ENCODE results near the gene NBPF12. TPM values are rescaled to one million over a fixed set of nuclear protein-coding genes. Genes with fewer than 3 reads are reported as not detected.
"Not testable (repeated sequence)": the region's sequence is repeated elsewhere in the genome, so short reads cannot be mapped to it uniquely, and the experiment has no call there.

Gene NBPF12
- total and polyA plus RNA-seq, 5 donors: 3.2 to 4.8 (median 4.4) TPM

DNA sequence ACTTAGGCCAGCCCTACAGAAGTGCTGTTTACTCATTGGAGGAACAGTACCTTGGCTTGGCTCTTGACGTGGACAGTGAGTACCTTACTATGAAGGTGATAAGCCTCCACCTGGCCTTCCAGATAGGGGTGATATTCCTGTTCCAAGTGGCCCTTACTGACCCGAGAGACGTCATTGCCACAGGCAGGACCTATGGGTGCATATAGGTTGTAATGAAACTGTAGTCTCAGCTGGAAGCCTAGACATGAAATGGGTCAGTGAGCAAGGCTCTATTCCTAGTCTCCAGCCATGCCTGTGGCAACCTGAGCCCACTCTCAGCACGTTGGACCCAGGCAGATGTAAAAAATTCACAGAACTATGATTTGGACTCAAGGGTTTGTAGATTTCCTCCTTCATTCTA is 48.3 kb downstream of the NBPF12 start:
- intact Hi-C loops (cut with DNase I); H3K9me3 ChIP-seq (ENCODE audit: control insufficient read depth, low read length); H3K27ac ChIP-seq (ENCODE audit: low read length); H3K4me3 ChIP-seq (ENCODE audit: low read length); ATAC-seq; H3K27me3 ChIP-seq (ENCODE audit: control insufficient read depth, insufficient read depth); DNase-seq; H3K4me1 ChIP-seq (ENCODE audit: control insufficient read depth, insufficient read depth, low read length): not testable (repeated sequence)
- 94% methylated on average over 2 of the region's 4 CpGs for WGBS

DNA sequence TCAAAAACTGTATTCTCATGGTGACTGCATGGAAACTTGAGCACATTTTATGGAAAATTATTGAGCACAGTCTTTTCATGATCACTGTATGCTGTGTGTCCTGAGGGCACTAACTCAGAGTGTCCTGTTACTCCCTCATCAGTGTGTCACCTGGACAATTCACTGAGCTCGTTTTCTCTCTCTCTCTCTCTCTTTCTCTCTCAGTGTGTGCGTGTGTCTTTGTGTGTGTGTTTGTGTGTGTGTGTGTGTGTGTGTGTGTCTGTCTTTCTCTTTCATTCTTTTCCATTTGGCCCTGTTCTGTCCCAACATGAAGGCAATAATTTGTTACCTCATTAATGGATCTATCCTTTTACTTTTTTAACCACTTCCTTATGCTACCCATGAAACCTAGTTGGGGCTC is 49.4 kb downstream of the NBPF12 start:
- WGBS: 78% methylated on average over 2 of the region's 2 CpGs
- H3K4me1 ChIP-seq (ENCODE audit: control insufficient read depth, insufficient read depth, low read length); H3K27ac ChIP-seq (ENCODE audit: low read length); ATAC-seq; DNase-seq; H3K4me3 ChIP-seq (ENCODE audit: low read length); H3K9me3 ChIP-seq (ENCODE audit: control insufficient read depth, low read length); H3K27me3 ChIP-seq (ENCODE audit: control insufficient read depth, insufficient read depth); intact Hi-C loops (cut with DNase I): not testable (repeated sequence)

DNA sequence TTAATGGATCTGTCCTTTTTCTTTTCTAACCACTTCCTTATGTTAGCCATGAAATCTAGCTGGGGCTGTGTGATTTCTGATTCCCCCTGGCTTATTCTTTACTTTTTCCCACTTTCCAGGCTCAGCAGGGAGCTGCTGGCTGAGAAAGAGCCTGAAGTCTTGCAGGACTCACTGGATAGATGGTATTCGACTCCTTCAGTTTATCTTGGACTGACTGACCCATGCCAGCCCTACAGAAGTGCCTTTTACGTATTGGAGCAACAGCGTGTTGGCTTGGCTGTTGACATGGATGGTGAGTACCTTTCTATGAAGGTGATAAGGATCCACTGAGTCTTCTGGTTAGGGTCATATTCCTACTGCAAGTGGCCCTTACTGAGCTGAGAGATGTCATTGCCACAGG is 51.3 kb downstream of the NBPF12 start:
- H3K9me3 ChIP-seq (ENCODE audit: control insufficient read depth, low read length); H3K4me1 ChIP-seq (ENCODE audit: control insufficient read depth, insufficient read depth, low read length); H3K27ac ChIP-seq (ENCODE audit: low read length); H3K27me3 ChIP-seq (ENCODE audit: control insufficient read depth, insufficient read depth); intact Hi-C loops (cut with DNase I); ATAC-seq; H3K4me3 ChIP-seq (ENCODE audit: low read length); DNase-seq: not testable (repeated sequence)
- WGBS: 85% methylated on average over 3 of the region's 3 CpGs

DNA sequence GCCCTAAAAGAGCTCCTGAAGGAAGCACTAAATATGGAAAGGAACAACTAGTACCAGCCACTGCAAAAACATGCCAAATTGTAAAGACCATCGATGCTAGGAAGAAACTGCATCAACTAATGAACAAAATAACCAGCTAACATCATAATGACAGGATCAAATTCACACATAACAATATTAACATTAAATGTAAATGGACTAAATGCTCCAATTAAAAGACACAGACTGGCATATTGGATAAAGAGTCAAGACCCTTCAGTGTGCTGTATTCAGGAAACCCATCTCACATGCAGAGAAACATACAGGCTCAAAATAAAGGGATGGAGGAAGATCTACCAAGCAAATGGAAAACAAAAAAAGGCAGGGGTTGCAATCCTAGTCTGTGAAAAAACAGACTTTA is 70.4 kb downstream of the NBPF12 start:
- H3K27me3 ChIP-seq (ENCODE audit: control insufficient read depth, insufficient read depth); intact Hi-C loops (cut with DNase I); H3K4me3 ChIP-seq (ENCODE audit: low read length); ATAC-seq; H3K4me1 ChIP-seq (ENCODE audit: control insufficient read depth, insufficient read depth, low read length); H3K27ac ChIP-seq (ENCODE audit: low read length); DNase-seq; H3K9me3 ChIP-seq (ENCODE audit: control insufficient read depth, low read length): not testable (repeated sequence)
- WGBS: no CpG with 5 or more reads among the region's 1 CpG

DNA sequence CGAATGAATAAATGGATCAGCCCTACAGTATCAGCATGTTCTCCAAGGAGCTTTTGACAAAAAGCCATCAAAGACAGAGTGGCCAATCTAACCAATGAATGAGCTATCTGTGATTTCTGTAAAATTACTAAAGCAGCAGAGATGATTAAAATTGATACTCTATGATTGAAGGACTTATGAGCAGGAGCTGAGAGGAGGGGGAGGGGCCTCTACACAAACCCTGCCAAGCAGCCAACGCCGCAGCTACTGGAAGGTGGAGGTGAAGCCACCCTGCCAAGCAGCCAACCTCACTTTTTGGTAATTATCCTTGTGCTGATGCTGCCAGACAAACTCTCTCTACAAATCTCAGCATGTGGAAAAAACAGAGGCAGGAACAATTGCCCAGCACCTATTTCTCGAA is 88.9 kb downstream of the NBPF12 start:
- H3K9me3 ChIP-seq (ENCODE audit: control insufficient read depth, low read length); ATAC-seq; H3K4me1 ChIP-seq (ENCODE audit: control insufficient read depth, insufficient read depth, low read length); H3K27ac ChIP-seq (ENCODE audit: low read length); H3K4me3 ChIP-seq (ENCODE audit: low read length); DNase-seq; H3K27me3 ChIP-seq (ENCODE audit: control insufficient read depth, insufficient read depth); intact Hi-C loops (cut with DNase I): not testable (repeated sequence)
- WGBS: 78% methylated on average over 4 of the region's 4 CpGs

DNA sequence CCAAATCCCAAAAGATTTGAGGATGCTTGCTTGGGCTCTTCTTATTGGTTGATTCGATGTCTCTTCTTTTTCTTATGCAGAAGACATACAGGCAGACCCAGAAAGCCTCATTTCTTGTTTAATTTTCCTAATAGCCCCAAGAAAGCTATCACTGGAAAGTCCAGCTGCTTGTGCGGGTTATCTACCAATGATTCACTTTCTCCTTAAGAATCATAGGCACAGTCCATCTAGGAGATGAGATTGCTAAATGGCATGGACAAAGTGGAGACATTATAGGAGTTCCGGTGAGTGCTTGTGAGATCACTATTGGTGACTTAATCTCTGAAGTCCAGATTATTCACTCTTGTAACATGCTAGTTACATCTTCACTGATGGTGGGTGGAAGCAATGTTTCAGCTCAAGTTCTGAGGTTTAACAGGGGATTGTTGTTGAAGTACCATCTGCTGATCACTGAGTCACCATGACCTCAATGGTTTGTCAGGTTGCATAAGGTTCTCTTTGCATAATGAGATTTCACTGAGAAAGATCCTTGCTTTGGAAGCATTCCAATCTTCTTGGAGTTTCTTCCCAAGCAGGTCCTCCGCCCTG is 92.0 kb downstream of the NBPF12 start:
- ATAC-seq; H3K27ac ChIP-seq (ENCODE audit: low read length); DNase-seq; H3K27me3 ChIP-seq (ENCODE audit: control insufficient read depth, insufficient read depth); intact Hi-C loops (cut with DNase I); H3K4me3 ChIP-seq (ENCODE audit: low read length); H3K4me1 ChIP-seq (ENCODE audit: control insufficient read depth, insufficient read depth, low read length); H3K9me3 ChIP-seq (ENCODE audit: control insufficient read depth, low read length): not testable (repeated sequence)
- WGBS: 63% methylated on average over 4 of the region's 4 CpGs

DNA sequence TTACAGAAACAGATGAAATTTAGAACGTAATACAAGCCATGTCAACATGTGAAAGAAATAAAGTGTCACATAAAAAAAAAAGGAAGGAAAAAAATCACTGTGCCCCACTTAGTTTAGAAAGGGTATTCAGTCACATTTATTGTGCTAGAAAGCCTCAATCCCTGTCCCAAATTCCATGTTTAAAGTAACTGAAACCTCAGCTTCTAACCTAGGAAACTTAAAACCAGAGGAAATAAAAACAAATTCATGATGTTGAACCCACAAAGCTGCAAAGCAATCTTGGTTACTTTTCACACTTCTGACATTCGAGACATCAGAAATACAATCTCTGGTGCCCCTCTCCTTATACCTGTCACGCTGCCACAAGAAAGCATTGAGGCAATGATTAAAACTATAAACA is 101.8 kb downstream of the NBPF12 start:
- WGBS: 82% methylated on average over 3 of the region's 3 CpGs
- no peak for DNase-seq
- no peak for ATAC-seq
- intact Hi-C loops (cut with DNase I): no loop called here
- H3K4me1 ChIP-seq (ENCODE audit: control insufficient read depth, insufficient read depth, low read length): no peaks in the 10 kb centered on the region
- H3K9me3 ChIP-seq (ENCODE audit: control insufficient read depth, low read length): no peaks in the 10 kb centered on the region
- no peaks in the 10 kb centered on the region for H3K27me3 ChIP-seq (ENCODE audit: control insufficient read depth, insufficient read depth)
- no peak overlapping the region for H3K27ac ChIP-seq (ENCODE audit: low read length)
- H3K4me3 ChIP-seq (ENCODE audit: low read length): no peak overlapping the region

DNA sequence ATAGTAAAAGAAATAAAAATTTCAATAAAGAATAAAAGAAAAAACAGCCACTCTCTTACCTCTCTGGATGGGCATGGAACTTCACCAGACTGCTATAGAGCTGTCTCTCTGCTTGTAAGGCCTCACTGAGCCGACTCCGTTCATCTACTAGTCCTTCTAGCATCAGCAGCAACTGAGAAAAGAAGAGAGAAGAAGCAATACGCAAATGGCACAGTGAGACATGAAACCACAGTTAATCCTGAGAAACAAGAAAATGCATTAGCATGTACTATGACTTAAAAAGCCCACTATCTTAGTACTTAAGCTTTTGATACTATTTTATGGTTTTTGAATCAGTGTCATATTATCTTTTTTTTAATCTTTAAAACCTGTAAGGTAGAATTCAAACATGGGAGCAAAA is 104.8 kb downstream of the NBPF12 start:
- DNase-seq; H3K4me1 ChIP-seq (ENCODE audit: control insufficient read depth, insufficient read depth, low read length); H3K4me3 ChIP-seq (ENCODE audit: low read length); H3K27ac ChIP-seq (ENCODE audit: low read length); ATAC-seq; intact Hi-C loops (cut with DNase I); H3K27me3 ChIP-seq (ENCODE audit: control insufficient read depth, insufficient read depth); H3K9me3 ChIP-seq (ENCODE audit: control insufficient read depth, low read length): not testable (repeated sequence)
- 74% methylated on average over 3 of the region's 3 CpGs for WGBS

DNA sequence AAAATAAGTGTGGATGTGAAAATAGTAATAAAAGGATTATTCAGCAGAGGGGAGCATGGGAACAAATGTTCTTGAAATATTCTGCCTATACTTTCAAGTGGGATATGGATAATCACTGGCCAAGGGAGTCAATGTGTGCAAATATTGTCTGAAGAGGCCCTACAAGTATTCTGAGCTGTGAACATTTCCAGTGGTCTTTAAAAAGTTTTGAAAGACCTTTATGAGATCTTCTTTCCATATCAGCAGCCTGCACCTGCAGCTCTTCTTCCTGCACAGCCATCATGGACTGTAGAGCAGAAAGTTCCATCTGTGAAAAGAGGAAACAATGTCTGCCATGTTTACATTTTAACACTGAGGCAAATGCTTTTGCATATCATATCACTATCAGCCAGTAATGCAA is 106.4 kb downstream of the NBPF12 start:
- DNase-seq; H3K9me3 ChIP-seq (ENCODE audit: control insufficient read depth, low read length); intact Hi-C loops (cut with DNase I); H3K4me1 ChIP-seq (ENCODE audit: control insufficient read depth, insufficient read depth, low read length); H3K4me3 ChIP-seq (ENCODE audit: low read length); H3K27ac ChIP-seq (ENCODE audit: low read length); H3K27me3 ChIP-seq (ENCODE audit: control insufficient read depth, insufficient read depth); ATAC-seq: not testable (repeated sequence)

Other genes starting within 250 kb of the NBPF12 start
- gene PRKAB2, start 234.1 kb downstream of the NBPF12 start, total RNA-seq: 10 to 100 TPM; 14.2 to 39.0 (median 25.0) TPM
- 8.3 TPM for gene PRKAB2, start 234.1 kb downstream of the NBPF12 start, polyA plus RNA-seq